HAP-1 (cell line): ENCODE measurements around the gene SLC35B4.

Experiments
- DNase-seq, 2 experiments: peaks; one replicate each; pipeline ENCODE4 v3.0.0-alpha.2; 2016 to 2020; ENCODE audit warnings: low spot score in 2 of 2
- H3K27me3 ChIP-seq: fragments of 250-450 bp; sonication (Bioruptor Pico); 2 replicates; pipeline ENCODE4 v1.5.1; 2020; ENCODE audit warnings: low read depth, mild to moderate bottlenecking, moderate library complexity
- H3K36me3 ChIP-seq: fragments of 250-450 bp; sonication (Bioruptor Pico); replicated peaks from 2 replicates; pipeline ENCODE4 v1.5.1; 2020; ENCODE audit warnings: mild to moderate bottlenecking
- H3K4me1 ChIP-seq: fragments of 250-450 bp; sonication (Bioruptor Pico); 2 replicates; pipeline ENCODE4 v1.5.1; 2020; ENCODE audit warnings: mild to moderate bottlenecking
- H3K4me3 ChIP-seq: fragments of 250-450 bp; sonication (Bioruptor Pico); 2 replicates; pipeline ENCODE4 v1.5.1; 2020; ENCODE audit warnings: mild to moderate bottlenecking, moderate library complexity
- H3K9me3 ChIP-seq: fragments of 250-450 bp; sonication (Bioruptor Pico); 2 replicates; pipeline ENCODE4 v1.5.1; 2020; ENCODE audit warnings: mild to moderate bottlenecking, moderate library complexity
- in situ Hi-C: fragments of 300-500 bp; cut with MboI; formaldehyde crosslinking; loops from 3 replicates; pipeline ENCODE4 v1.14.3; 2020; ENCODE audit warnings: low sequenced_read_pairs, inconsistent platforms, mixed read lengths

The SLC35B4 gene

DNA sequence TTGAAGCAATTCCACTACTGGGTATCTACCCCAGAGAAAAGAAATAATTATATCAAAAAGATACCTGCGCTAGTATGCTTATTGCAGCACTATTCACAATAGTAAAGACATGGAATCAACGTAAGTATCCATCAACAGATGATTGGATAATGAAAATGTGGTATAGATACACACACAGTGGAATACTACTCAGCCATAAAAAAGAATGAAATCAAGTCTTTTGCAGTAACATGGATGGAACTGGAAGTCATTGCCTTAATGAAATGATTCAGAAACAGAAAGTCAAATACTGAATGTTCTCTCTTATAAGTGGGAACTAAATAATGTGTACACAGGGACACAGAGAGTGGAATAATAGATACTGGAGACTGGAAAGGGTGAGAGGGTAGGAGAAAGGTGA lies 7.4 kb upstream of the SLC35B4 start:
- no peak overlapping the region for H3K4me3 ChIP-seq
- no peaks in the 10 kb centered on the region for H3K9me3 ChIP-seq
- H3K27me3 ChIP-seq, result no peaks in the 10 kb centered on the region
- H3K4me1 ChIP-seq, result no peaks in the 10 kb centered on the region
- in situ Hi-C loops, result no loop called here
- no peaks in the 10 kb centered on the region for H3K36me3 ChIP-seq
- no peak for DNase-seq

DNA sequence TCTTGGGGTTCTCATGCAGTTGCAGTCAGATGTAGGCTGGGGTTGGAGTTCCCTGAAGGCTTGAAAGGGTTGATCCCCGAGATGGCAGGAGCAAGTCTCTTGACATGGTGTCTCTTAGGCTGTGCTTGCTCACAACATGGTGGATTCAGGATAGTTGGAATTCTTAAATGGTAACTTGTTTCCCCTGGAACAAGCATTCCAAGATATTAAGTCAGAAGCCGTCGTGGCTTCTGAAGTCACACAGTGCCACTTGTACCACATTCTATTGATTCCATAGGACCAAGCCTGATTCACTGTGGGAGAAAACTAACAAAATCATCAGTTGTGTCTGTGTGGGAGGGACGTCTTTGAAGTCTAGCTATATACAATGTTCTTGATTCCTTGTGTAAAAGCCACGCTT lies 3.5 kb upstream of the SLC35B4 start:
- Histone ChIP-seq H3K4me1 (peaks cover 7% of the 10 kb centered on the region), H3K9me3 (no peaks in the 10 kb centered on the region), H3K27me3 (no peaks in the 10 kb centered on the region), H3K4me3 (no peak overlapping the region), H3K36me3 (no peaks in the 10 kb centered on the region)
- DNase-seq, result no peak
- in situ Hi-C loops, result no loop called here

DNA sequence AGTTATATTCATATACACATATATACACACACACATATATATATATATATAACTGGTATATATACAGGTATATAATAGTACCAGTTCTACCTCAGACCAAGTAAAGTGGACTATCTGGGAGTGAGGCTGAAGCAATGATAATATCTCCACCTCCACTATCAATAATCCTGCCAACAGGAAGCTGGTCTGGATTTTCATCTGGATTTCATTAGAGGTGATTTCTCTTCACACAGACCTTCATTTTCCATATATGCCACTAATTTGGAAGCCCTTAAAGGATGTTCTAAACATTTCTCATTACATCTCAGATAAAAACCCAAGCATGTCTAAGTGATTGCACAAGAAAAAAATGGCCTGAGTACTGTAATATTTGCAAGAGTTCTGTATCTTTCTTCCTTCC lies 1.7 kb upstream of the SLC35B4 start:
- Histone ChIP-seq H3K4me3 (no peak overlapping the region), H3K27me3 (no peaks in the 10 kb centered on the region), H3K36me3 (no peaks in the 10 kb centered on the region), H3K9me3 (no peaks in the 10 kb centered on the region), H3K4me1 (peaks cover 9% of the 10 kb centered on the region)
- no peak for DNase-seq
- in situ Hi-C loops, result no loop called here

DNA sequence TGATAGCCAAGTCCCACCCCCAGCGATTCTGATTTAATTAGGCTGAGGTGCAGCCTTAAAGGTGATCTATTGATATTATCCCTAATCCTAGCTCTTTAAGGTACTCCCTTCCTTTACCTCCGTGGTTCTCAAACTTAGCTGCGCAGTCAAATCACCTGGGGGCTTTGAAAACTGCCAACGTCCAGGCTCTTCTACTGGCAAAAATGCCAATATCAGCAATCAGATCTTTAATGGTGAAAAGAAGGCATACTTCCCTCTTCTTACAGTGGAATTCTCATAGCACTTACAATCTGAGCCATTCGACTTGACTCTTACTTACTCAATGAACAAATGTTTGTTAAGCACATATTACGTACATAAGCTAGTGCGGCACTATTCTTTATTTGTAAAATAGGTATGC lies 704 bp upstream of the SLC35B4 start:
- in situ Hi-C loops, result no loop called here
- peak overlapping the region; percentile 89 for H3K4me3 ChIP-seq

DNA sequence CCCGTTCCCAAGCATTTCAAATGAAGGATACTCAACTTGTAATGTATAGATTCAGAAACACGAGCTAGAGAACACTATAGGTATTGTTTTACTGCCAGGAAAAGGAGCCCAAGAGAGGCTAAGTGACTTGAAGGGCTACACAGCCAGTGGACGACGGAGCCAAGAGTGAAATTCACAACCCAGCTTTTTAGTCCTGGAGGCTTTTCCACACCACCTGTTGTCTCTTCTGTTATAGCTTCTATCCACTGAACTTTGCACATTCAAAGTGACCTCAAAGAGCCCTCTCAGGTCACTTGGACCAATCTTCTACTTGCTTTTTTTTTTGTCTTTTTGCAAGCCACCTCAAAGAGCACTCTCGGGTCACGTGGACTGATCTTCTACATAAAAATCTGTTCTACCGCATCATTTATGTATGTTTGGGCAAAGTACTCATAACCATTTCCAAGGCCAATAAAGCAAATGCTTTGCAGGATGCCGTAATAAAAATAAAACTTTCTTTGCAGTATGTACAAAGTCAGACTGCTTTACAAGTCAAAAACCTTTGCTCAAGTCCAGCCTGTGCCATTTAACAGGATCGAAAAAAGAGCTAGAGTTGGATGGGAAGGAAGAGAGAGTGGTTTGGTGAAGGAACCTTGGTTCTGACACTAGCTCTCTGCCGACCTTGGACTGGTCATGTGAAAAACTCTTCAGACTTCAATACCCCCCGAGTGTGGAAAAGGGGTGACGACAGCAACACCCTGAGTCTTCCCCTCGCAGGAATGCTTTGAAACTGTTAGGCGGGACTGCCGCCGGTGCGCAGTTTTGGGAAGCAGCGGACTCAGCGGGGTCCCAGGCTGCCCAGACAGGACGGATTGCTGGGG lies 821 bp downstream of the SLC35B4 start:
- H3K27me3 ChIP-seq, result no peaks in the 10 kb centered on the region
- in situ Hi-C loops, result no loop called here
- peak overlapping the region; percentile 89 for H3K4me3 ChIP-seq
- no peak for DNase-seq
- peaks cover 9% of the 10 kb centered on the region for H3K4me1 ChIP-seq
- H3K9me3 ChIP-seq, result no peaks in the 10 kb centered on the region
- no peaks in the 10 kb centered on the region for H3K36me3 ChIP-seq

More for the DNA sequence above, 704 bp upstream of the SLC35B4 start:
- H3K36me3 ChIP-seq, result no peaks in the 10 kb centered on the region
- H3K27me3 ChIP-seq, result no peaks in the 10 kb centered on the region
- no peaks in the 10 kb centered on the region for H3K9me3 ChIP-seq
- H3K4me1 ChIP-seq, result peaks cover 9% of the 10 kb centered on the region
- no peak for DNase-seq

DNA sequence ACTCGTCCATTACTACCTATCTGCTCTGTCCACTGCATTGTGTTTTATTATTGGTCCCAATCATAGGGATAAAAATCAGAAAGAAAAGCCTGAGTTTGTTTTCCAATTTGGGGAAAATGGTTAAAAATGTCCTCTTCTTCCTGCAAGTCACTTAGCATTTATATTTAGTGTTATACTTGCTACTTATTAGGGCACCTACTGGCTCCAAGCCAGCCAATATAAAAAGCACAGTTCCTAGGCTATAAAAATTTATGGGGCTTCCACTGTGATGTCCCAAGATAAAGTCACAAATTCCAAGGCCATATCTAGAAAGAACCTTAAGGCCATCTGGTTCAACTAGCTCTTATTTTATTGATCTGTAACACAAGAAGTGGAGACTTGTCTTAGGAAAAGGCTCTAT lies 3.2 kb downstream of the SLC35B4 start:
- H3K36me3 ChIP-seq, result no peaks in the 10 kb centered on the region

DNA sequence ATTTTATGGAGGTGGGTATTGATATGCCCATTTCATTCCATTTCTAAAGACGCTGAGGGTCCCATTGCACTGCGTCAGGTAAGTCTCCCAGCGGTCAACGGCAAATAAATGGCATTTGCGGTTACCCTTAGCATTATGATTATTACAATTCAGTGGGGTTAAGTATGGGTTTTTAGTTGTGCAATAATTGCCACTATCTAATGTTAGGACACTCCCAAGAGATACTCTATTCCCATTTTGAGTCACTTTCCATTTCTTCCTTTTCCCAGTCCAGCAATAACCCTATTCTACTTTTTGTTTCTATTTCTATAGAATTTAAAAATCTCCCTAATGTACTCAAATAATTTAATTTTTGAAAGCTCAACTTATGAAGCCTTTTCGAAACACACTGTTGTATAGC lies 4.0 kb downstream of the SLC35B4 start:
- in situ Hi-C loops, result no loop called here
- DNase-seq, result no peak
- no peaks in the 10 kb centered on the region for H3K27me3 ChIP-seq

More for the DNA sequence above, 3.2 kb downstream of the SLC35B4 start:
- in situ Hi-C loops, result no loop called here
- no peak overlapping the region for H3K4me3 ChIP-seq
- peaks cover 27% of the 10 kb centered on the region for H3K4me1 ChIP-seq
- no peak for DNase-seq
- H3K9me3 ChIP-seq, result no peaks in the 10 kb centered on the region
- no peaks in the 10 kb centered on the region for H3K27me3 ChIP-seq

DNA sequence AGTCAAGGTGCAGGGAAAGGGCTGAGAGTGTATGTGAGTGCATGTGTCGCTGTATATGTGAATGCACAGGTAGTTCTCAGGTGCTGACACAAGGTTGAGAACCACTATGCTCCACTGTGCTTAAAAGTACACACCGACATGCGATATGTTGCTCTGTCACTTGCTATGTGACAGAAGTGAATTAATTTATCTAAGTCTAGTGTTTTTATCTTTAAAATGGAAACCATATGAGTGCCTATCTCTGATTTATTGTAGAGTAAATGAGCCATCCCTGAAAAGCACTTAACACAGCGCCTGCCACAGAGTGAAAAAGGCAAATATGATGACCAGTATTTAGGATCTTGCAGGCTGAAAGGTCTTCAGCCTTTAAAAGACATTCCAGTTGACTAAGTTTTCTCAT lies 4.9 kb downstream of the SLC35B4 start:
- no peaks in the 10 kb centered on the region for H3K27me3 ChIP-seq
- no peaks in the 10 kb centered on the region for H3K36me3 ChIP-seq
- in situ Hi-C loops, result no loop called here
- DNase-seq, result no peak
- no peaks in the 10 kb centered on the region for H3K9me3 ChIP-seq
- H3K4me3 ChIP-seq, result no peak overlapping the region
- peaks cover 25% of the 10 kb centered on the region for H3K4me1 ChIP-seq

More for the DNA sequence above, 4.0 kb downstream of the SLC35B4 start:
- Histone ChIP-seq H3K4me1 (peaks cover 31% of the 10 kb centered on the region), H3K9me3 (no peaks in the 10 kb centered on the region), H3K36me3 (no peaks in the 10 kb centered on the region), H3K4me3 (no peak overlapping the region)

DNA sequence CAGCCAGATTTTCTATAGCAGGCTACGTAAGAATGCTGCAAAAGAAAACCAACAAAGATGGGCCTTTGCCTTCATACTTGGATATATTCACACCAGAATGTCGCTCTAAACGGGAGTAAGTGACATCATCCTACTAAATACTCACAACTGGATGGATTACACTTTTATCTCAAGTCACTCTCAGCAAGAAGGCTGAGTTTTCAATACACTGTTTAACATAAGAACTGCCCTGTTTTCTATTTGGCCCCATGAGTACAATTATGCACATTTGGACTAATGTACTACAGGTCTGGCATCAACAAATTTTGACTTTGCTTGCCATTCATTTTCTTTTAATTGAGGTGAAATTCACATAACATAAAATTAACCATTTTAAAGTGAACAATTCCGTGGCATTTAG lies 8.2 kb downstream of the SLC35B4 start:
- Histone ChIP-seq H3K36me3 (peaks cover 16% of the 10 kb centered on the region), H3K4me1 (peaks cover 22% of the 10 kb centered on the region), H3K27me3 (no peaks in the 10 kb centered on the region), H3K9me3 (no peaks in the 10 kb centered on the region), H3K4me3 (no peak overlapping the region)
- DNase-seq, result peak in 1 of 2 experiments; percentile 55
- in situ Hi-C loops, result no loop called here

DNA sequence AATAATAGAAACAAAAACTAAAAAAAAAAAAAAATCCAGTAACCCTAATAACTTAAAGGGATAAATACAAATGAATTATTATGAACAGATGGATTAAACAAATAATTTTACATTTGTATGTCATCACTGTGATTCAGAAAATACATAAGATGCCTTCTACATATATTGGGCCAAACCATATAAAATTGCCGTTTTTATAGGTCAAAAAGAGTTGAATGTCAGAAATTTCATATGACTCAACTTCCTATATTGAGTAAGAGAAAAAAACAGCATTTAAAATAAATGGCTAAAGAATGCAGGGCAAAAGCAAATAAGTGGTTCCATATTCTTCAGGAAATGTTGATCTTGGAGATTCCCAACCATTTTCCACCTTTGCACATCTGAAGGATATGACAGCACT lies 9.4 kb downstream of the SLC35B4 start:
- no peaks in the 10 kb centered on the region for H3K9me3 ChIP-seq
- no peak for DNase-seq
- H3K36me3 ChIP-seq, result peaks cover 19% of the 10 kb centered on the region
- H3K27me3 ChIP-seq, result no peaks in the 10 kb centered on the region
- peaks cover 31% of the 10 kb centered on the region for H3K4me1 ChIP-seq
- in situ Hi-C loops, result no loop called here
- no peak overlapping the region for H3K4me3 ChIP-seq

DNA sequence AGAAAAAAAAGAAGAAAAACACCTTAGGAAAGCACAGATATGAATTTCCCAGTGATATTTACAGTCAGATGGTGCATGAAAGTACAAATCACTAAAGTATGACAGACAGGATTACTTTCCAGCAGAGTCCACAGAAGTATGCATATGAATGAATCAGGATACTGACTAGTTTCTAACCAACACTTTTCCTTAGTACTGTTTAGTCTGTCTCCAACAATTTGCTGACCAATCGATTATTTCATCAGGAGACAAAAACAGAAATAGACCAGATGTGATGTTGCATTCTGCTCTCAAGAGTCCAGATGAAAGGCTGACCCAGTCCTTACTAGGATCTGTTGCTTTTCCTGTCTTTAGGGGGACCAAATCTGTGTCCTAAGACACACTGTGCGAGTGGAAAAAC lies 14.6 kb downstream of the SLC35B4 start:
- H3K27me3 ChIP-seq, result no peaks in the 10 kb centered on the region
- H3K36me3 ChIP-seq, result peaks cover 31% of the 10 kb centered on the region
- no peaks in the 10 kb centered on the region for H3K9me3 ChIP-seq
- in situ Hi-C loops, result no loop called here
- peaks cover 52% of the 10 kb centered on the region for H3K4me1 ChIP-seq
- no peak for DNase-seq
- no peak overlapping the region for H3K4me3 ChIP-seq

DNA sequence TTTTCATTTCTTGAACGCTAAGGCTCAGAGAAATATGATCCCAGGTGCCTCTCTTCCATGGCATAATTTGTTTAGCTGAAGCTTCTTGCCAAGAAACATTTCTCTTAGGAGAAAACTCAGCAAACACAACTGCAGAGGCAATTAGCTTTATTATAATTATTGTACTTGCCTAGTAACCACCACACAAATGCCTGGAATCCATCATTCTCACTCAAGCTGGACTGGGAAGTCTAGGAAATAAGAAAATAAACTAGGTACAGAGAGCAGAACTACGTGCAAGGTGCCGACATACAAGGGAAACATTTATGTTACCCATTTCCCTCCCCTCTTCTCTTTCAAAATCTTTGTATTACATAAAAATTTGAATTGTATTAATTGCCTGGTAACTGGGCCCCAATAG lies 15.1 kb downstream of the SLC35B4 start:
- H3K36me3 ChIP-seq, result peaks cover 31% of the 10 kb centered on the region
- in situ Hi-C loops, result no loop called here
- no peak overlapping the region for H3K4me3 ChIP-seq
- peaks cover 53% of the 10 kb centered on the region for H3K4me1 ChIP-seq
- H3K9me3 ChIP-seq, result no peaks in the 10 kb centered on the region
- no peak for DNase-seq
- no peaks in the 10 kb centered on the region for H3K27me3 ChIP-seq

DNA sequence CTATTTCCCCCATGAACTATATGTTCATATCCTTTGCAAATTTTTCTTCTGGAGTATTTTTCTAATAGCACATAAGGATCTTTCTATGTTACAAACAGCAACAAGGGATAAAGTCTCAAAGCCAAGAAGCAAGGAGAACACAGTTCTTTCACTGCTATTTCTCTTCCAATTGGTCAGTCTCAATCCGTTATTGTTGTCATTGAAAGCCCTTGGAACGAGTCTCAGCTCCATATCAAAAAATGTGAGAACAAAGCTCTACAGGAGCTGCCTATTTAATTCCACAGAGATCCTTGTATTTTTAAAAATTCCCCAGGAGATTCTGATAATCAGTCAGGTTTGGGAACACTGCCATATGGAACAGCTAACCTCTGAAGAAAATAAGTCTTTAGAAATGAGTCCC lies 15.7 kb downstream of the SLC35B4 start:
- Histone ChIP-seq H3K36me3 (peaks cover 37% of the 10 kb centered on the region), H3K4me1 (peaks cover 53% of the 10 kb centered on the region), H3K4me3 (no peak overlapping the region), H3K9me3 (no peaks in the 10 kb centered on the region), H3K27me3 (no peaks in the 10 kb centered on the region)
- in situ Hi-C loops, result no loop called here
- DNase-seq, result no peak

DNA sequence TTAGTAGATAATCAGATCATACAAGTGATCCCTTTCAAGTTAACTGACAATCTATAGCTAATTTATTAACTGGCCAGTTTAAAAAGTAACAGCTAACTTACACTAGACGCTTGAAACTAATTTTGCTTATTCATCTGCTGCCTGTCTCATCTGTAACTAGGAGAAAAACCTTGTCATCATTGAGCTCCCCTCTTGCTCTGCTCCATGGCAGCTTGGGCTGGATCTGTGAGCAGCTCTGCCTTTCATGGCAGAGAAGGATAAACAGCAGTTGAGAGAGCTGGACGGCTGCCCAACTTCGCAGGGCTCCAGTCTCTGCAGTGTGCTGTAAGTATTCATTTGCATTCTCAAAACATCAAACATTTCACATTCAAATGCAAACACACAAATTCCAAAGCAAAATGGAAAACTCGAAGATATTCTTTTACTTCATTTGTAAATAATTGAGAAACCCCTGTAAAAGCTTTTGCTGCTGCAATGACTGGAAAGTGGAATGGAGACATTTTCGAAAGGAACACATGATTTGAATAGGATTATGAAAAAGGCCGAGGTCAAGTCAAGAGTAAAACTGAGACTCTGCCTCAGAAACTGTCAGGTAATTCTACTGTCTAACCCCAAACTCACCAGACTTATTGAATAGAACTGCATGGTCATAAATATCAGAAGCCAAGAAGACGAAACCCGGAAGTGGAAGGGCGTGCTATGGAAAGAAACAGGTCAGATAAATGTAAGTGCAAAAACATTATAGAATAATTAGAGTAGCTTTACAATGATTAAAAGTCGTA lies 17.6 kb downstream of the SLC35B4 start:
- Histone ChIP-seq H3K4me3 (no peak overlapping the region), H3K4me1 (peaks cover 53% of the 10 kb centered on the region), H3K9me3 (no peaks in the 10 kb centered on the region), H3K36me3 (peaks cover 22% of the 10 kb centered on the region), H3K27me3 (no peaks in the 10 kb centered on the region)
- in situ Hi-C loops, result no loop called here
- DNase-seq, result peak; percentile 95 to 98
